ENCODE measurements around the gene RBM18. TPM values are rescaled to one million over a fixed set of nuclear protein-coding genes. Genes with fewer than 3 reads are reported as not detected.

Gene RBM18
- total and polyA plus RNA-seq, 12 donors = 3.4 to 39.1 (median 16.4) TPM

- H3K36me3 ChIP-seq (replicated peaks in 1 of 2) = no peaks in the 10 kb centered on the region
- no peak overlapping the region for H3K27ac ChIP-seq
- no peak overlapping the region for H3K4me3 ChIP-seq
- intact Hi-C loops (cut with DNase I) = no loop called here
- no peaks in the 10 kb centered on the region for H3K9me3 ChIP-seq (replicated peaks in 1 of 3)
- no peak for TF ChIP-seq CTCF (IDR thresholded peaks at IDR 0.05)
- no peak for TF ChIP-seq POLR2A (IDR thresholded peaks at IDR 0.05)
- peaks cover 7 to 11% of the 10 kb centered on the region in 2 donors for H3K4me1 ChIP-seq (replicated peaks in 1 of 2)
- 67 to 83% (median 76%) methylated on average over 6 of the region's 6 CpGs for WGBS, 4 donors
- H3K27me3 ChIP-seq = peaks cover 38% of the 10 kb centered on the region
- DNase-seq = no peak
These were observed 31.8 kb downstream of the RBM18 start for GRCh38 chr9:122232796-122233306.

GRCh38 chr9:122229485-122229837, 35.2 kb downstream of the RBM18 start:
- peaks cover 72% of the 10 kb centered on the region for H3K27me3 ChIP-seq
- no peaks in the 10 kb centered on the region for H3K9me3 ChIP-seq (replicated peaks in 1 of 3)
- no peak overlapping the region for H3K27ac ChIP-seq
- 46 to 51% (median 49%) methylated on average over 4 of the region's 4 CpGs for WGBS, 4 donors
- no peak for DNase-seq
- intact Hi-C loops (cut with DNase I) = no loop called here
- peaks cover 11 to 19% of the 10 kb centered on the region in 2 donors for H3K4me1 ChIP-seq (replicated peaks in 1 of 2)
- H3K4me3 ChIP-seq = no peak overlapping the region
- no peaks in the 10 kb centered on the region for H3K36me3 ChIP-seq (replicated peaks in 1 of 2)
- TF ChIP-seq CTCF (IDR thresholded peaks at IDR 0.05) (no peak), POLR2A (IDR thresholded peaks at IDR 0.05) (no peak)

GRCh38 chr9:122228568-122229484, 35.8 kb downstream of the RBM18 start, which contains the start of gene LHX6:
LHX6 (minus strand) TSS chr9:122228957; CDS start chr9:122228740, 217 bp downstream.
- 4 to 24% (median 6%) methylated on average over 11 to 69 of the region's 70 CpGs for WGBS, 4 donors
- no peaks in the 10 kb centered on the region for H3K9me3 ChIP-seq (replicated peaks in 1 of 3)
- peak within 1 kb of the TSS in 2 of 4 donors; percentile 6 to 55 for H3K4me3 ChIP-seq
- H3K27ac ChIP-seq = no peak within 1 kb of the TSS
- intact Hi-C loops (cut with DNase I) = no loop called here
- TF ChIP-seq POLR2A (IDR thresholded peaks at IDR 0.05) (no peak), CTCF (IDR thresholded peaks at IDR 0.05) (no peak)
- H3K4me1 ChIP-seq (replicated peaks in 1 of 2) = peaks cover 11 to 19% of the 10 kb centered on the region in 2 donors
- H3K27me3 ChIP-seq = peaks cover 76% of the 10 kb centered on the region
- DNase-seq = peak in 4 of 7 donors; percentile 34 to 46 (median 42)
- no peaks in the 10 kb centered on the region for H3K36me3 ChIP-seq (replicated peaks in 1 of 2)

- no peak overlapping the region for H3K27ac ChIP-seq
- H3K36me3 ChIP-seq (replicated peaks in 1 of 2) = no peaks in the 10 kb centered on the region
- H3K4me1 ChIP-seq (replicated peaks in 1 of 2) = peaks cover 11 to 19% of the 10 kb centered on the region in 2 donors
- 2 to 3% (median 2%) methylated on average over 30 to 38 of the region's 38 CpGs for WGBS, 4 donors
- DNase-seq = peak in 1 of 7 donors; percentile 9
- peaks cover 83% of the 10 kb centered on the region for H3K27me3 ChIP-seq
- TF ChIP-seq POLR2A (IDR thresholded peaks at IDR 0.05) = no peak
- TF ChIP-seq CTCF (IDR thresholded peaks at IDR 0.05) = no peak
- H3K4me3 ChIP-seq = peak overlapping the region in 2 of 4 donors; percentile 6 to 55
- no peaks in the 10 kb centered on the region for H3K9me3 ChIP-seq (replicated peaks in 1 of 3)
- intact Hi-C loops (cut with DNase I) = no loop called here
These were observed 36.5 kb downstream of the RBM18 start for GRCh38 chr9:122228191-122228567.
